NCI-H2227 treated with DMSO at 0.1 percent for 48 hours (cell line): ENCODE results near the gene RPL14.
"Not testable (repeated sequence)": the region's sequence is repeated elsewhere in the genome, so short reads cannot be mapped to it uniquely, and the experiment has no call there.

Experiments
- DNase-seq: peaks from one replicate; lab custom pipeline; 2025; lab: John Stamatoyannopoulos, UW

RPL14 gene

DNA sequence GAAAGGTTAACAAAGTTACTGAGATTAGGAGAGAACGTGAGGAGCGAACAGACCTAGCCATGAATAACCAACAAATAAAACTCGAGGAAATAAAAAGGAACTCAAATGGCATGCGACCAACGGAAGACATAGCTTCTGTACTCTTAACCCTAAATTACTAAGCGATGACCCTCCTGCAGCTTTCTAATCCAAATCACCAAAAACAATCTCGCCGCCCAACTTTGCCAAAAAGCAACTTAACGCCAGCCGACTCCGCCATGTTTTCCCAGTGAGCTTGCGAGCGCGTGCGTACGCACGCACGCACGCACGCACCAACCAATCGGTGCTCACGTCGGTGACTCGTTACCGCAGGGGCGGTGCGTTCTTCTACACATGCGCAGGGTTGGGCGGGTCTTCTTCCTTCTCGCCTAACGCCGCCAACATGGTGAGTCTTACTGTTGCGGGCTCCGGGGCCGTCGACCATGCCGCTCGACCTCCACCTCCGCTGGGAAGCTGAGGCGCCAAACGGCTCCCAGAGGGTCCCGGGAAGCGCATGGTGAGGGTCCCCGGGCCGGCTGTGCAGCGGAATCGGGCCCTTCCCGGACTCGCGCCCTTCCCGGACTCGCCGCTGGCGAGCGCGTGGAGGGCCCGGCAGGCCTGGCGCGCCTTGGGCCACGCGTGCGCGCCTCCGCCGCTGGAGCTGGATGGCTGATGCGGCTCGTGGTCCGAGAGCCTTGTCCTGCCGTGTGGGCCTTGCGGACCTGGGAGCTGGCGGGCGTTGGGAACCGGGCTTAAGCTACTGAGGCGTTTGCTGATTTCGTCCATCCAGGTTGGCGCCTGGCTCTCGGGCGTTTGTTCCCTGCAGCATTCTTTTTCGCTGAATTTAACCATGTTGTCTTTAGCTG lies at the start of gene RPL14:
Gene RPL14, plus strand, starts transcription at position 400 of the 884 bp plus-strand sequence. Its CDS starts 133 bp downstream, at position 533.
- peak; percentile 89 for DNase-seq

DNA sequence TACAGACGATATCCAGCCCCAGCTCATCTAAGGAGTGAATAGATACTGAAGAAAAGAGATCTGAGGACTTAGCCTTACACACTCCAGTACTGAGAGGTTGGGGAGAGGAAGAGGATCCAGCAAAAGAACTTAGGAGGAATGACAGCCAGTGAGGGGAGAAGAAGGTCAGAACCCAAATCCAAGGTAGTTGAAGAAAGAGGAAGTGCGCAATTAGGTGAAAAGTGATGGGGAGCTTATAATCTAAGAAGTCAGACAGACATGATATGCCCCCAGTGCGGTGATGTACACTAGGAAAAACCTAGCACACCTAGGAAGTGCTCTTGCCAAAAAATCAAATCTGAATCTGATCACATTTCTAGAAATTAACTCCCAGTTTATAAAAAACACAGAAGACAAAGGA lies 49.5 kb upstream of the RPL14 start:
- no peak for DNase-seq

DNA sequence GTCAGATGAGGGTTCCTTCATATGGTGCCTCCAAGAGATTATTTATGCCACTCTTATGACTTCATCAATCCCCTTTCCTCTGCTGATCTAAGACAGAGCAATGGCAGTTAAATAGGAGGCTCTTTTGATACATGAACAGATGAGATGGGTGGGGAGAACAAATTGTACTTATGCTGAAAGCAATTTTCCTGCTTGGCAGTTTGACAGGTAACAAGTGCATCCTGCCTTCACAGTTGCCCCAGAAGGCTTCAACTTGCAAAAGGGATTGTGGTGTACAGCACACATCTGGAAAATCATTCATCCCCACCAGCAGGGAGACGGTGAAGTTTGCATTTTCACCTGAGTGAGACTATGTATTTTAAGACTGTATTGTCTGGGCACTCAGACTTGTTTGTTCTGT lies 42.9 kb upstream of the RPL14 start:
- no peak for DNase-seq

DNA sequence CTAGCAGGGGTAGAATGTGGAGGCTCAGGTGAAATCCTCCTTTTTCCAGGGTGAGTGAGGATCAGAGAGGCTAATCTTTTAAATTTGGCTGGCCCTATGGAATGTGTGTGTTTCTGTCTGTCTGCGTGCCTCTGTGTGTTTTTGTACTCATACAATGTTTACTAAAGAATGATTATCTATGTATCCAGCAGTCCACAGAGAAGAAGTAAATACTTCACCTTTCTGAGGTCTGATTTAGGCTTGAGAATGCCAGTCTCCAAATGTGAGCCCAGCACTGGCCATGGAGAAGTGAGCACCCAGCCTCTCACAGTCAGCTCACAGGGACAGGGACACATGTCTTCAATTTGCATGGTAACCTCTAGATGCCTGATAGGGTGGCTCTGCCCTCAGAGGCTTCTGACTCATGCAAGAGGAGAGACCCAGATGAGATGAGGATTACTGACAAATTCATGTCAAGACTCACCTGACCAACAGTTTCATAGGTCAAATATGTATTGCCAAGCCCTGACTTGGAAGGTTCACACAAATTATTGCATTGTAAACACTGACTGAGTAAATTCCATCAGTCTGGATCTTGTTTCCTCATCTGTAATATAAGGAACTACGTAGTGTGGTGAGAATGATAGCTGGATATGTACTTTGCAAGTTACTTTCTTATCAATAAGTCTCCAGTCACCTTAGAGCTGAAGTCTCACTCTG lies 39.1 kb upstream of the RPL14 start:
- no peak for DNase-seq

DNA sequence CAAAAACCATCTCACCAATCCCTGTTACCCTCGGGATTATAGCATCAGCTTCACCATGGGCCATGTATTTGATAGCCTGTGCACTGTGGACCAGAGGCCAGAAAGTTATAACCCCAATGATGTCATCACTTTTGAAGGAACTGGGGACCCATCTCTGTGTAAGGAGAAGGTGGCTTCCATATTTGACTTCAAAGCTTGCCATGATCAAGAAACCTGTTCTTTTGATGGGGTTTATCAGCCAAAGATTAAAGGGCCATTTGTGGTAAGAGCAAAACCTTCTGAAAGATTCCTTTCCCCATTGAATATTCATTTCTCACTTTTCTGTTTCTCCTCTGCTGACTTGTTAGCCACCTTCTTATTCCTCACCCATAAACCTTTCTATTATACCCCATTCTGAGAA lies 34.3 kb upstream of the RPL14 start:
- no peak for DNase-seq

DNA sequence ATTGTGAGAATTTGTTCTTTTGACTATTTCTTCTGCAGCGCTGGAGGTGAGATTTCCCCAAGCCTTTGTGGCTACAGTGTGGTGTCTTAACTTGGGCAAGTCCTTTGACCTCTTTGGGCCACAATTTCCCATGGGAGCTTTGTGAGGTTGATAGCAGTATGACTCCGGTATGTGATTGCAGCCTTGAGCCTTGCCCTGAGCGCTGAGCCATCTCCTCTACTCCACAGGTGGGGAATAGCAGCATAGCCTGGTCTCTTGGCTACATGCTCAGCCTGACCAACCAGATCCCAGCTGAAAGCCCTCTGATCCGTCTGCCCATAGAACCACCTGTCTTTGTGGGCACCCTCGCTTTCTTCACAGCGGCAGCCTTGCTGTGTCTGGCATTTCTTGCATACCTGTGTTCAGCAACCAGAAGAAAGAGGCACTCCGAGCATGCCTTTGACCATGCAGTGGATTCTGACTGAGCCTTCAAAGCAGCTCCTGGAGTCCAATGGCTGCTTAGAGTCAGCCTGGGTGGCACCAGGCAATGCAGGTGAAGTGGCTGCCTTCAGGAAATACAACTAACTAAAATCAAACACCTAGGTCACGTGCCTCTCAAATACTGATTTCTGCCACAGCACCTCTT lies 30.0 kb upstream of the RPL14 start:
- DNase-seq, result no peak

DNA sequence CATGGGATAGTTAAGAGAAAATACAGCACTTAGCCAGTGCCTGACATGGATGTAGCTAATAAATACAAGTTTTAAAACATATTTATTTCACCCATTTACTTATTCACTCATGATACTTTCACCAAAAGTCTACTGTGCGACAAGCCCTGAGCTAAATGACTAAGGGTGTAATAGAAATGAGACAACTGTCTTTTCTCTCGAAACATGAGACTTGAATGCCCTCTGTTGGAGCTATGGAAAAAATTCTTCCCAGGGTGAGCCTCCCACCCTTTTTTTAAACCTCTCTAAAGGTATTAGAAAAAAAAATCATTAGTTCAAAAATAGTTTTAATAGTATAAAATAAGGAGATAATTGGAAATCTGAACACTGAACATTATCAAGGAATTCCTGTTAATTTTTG lies 24.3 kb upstream of the RPL14 start:
- no peak for DNase-seq

DNA sequence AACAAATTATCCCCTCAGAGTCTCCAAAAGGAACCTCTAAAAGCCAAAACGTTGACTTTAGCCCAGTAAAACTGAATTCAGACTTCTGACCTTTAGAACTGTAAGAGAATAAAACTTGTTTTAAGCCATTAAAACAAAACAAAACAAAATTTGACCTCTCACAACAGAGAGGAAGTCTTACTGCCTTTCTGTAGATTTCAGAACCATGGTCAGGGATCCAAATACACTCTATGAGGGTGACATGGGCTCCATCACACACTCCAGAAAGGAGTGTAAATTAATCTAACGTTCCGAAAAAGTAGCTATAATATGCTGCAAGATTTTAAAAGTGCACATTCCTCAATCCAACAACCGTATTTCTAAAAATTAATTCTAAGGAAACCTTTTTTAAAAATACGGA lies 19.2 kb upstream of the RPL14 start:
- no peak for DNase-seq

DNA sequence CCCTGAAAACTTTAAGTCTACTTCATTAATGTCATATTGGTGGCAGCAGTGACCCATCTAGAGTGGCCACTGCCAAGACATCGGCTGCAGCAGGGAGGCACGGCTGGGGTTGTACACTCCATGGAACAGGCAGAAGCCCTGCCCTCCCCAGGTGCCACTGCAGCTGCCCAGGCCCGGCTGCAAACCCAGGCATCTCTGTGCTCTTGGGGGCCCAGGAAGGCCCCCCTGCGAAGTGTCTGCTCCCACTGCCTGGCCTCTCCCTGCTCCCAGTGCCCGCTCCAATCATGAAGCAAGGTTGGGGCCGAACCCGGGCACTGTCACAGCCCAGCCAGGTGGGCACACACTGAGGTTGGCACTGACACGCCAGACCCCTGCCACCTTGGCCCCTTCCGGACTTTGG lies 12.1 kb upstream of the RPL14 start:
- DNase-seq, result no peak

DNA sequence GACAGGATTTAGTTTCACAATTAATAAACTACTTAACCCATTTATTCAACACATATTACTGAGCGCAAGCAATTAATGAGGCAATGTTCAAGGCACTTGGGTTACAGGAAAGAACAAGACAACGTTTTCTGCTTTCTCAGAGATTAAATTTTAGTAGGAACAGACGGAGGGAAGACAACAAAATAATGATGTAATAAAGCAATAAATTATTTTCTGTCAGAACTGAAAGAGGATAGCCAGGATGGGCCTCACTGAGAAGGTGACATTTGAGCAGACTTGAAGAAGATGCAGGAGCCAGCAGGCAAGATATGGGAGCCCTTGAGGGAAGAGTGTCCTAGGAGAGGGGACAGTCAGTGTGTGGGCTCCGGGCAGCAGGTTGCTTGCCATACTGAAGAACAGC lies 11.3 kb upstream of the RPL14 start:
- no peak for DNase-seq

DNA sequence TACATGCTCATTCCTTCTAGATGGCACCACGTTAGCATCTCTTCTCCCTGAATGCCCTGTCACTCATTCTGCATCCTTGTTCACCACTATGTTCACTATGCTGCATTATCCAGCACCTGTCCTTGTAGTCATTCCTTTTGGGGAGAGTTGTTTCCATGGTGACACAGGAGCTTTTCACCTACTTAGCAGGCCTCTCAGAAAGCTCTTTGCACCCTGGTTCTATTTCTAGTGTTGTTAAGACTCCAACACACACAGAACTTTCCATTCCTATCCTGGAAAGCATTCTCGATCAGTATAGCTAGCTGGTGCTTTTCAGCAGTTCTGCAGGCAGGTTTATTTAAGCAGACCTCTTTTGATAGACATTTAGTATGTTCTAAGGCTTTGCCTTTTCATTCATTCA lies 6.7 kb upstream of the RPL14 start:
- DNase-seq, result no peak

DNA sequence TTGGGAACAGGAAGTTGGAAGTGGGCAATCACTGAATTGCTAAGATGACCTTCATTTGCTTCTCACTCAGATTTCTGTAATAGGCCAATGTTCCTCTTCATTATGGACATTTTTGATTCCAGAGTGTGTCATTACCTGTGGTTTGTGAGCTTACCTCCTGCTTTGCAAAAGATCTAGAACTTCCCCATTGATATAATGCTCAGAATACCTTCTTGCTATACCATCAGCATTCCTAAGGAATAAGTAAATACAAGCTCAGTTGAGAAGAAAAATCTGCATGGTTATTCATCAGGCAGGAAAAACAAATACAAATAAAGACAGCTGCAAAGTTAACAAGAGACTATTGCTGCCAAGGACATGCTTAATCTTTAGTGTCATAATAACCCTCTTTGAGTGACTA lies 5.6 kb upstream of the RPL14 start:
- no peak for DNase-seq

DNA sequence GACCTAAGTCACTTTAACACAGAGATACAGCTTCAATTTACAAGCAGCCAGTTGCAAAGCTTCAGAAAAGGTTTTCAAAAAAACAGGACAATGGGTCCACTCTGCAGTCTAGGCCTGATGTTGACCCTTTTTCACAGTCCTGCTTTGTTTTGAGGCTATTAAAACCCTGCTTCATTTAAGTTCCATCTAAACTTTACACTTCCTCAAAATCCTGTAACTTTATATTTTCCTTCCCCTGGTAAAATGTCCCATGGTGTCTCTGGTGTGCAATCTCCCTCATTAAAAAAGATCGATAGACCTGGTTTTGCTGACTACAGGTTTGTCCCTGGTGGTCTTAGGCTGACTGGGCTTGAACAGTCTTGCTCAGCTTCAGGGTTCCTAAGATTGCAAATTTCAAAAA lies 5.1 kb upstream of the RPL14 start:
- no peak for DNase-seq

DNA sequence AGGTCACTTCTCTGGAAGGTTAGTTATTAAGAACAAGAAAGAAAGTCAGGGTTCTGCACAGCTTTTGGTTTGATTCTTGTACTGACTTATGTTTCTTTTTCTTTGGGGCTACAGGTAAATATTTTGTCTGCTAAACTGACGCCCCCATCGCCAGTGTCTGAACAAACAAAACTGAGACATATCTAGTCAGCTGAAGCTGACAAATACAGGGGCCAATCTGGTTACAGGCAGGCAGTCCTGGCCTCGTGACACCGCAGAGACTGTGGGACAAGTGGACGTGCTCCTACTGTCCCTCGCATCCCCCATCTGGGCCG lies 4.6 kb upstream of the RPL14 start:
- no peak for DNase-seq

DNA sequence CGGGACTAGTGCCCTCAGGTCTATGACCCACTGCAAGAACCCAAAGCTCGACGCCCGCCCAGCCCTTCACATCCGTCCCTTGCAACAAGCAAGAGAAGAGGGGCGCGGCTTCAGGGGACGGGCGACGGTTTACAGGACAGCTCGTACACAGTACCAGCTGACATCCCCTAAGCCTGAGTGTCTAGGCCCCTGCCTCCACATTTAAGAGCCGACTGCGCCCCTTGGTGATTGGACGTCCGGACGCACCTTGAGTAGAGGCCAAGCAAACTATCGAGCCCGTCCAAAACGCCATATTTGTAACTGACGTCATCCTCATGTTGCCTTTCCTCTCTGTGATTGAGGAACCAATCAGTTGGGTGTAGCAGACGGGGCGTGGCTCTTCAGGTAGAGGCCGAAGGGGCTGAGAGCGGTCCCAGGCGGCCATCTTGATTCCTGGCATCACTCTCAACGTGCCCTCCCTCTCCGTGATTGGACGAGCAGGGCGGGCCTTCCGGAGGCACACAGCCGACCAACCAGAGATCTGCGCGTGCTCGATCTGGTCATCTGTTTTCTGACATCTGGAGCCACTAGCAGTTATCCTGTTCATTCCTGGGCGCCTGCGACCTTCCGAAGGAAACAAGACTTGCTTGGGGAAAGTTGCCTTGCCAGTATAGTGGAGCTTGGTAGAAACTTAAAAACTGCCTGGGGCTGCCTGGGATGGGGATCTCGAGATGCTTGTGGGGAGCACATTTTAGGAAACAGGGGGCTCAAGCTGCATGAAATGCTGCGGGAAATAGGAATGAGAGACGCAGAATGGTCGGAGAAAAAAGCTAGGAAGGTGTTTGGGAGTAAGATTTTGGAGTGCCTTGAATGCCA lies 4.0 kb upstream of the RPL14 start:
- peak; percentile 95 for DNase-seq

DNA sequence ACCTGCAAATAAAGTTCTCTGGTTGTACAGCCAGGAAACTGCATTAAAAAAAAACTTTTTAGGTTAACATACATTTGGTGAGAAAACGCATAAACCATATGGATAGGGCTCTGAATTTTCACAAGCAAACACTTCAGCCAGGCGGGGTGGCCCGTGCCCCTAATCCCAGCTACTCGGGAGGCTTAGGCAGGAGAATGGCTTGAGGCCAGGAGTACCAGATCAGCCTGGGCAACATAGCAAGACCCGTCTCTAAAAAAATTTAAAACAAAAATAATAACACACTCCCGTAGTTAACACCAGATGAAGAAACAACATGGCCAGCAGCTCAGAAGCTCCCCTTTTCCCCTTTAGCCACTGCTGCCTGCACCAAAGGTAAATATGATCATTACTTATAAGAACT lies 3.2 kb upstream of the RPL14 start:
- DNase-seq, result no peak

DNA sequence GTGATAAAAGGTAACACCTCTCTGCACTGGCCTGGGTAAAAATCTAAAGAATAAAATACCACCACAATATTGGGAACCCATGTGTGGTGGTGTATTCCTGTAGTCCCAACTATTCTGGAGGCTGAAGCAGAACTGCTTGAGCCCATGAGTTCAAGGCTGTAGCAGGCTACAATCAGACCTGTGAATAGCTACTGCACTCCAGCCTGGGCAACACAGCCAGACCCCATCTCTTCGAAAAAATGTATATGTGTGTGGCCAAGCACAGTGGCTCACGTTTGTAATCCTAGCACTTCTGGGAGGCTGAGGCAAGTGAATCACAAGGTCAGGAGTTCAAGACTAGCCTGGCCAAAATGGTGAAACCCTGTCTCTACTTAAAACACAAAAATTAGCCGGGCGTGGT lies 1.8 kb upstream of the RPL14 start:
- DNase-seq, result no peak

DNA sequence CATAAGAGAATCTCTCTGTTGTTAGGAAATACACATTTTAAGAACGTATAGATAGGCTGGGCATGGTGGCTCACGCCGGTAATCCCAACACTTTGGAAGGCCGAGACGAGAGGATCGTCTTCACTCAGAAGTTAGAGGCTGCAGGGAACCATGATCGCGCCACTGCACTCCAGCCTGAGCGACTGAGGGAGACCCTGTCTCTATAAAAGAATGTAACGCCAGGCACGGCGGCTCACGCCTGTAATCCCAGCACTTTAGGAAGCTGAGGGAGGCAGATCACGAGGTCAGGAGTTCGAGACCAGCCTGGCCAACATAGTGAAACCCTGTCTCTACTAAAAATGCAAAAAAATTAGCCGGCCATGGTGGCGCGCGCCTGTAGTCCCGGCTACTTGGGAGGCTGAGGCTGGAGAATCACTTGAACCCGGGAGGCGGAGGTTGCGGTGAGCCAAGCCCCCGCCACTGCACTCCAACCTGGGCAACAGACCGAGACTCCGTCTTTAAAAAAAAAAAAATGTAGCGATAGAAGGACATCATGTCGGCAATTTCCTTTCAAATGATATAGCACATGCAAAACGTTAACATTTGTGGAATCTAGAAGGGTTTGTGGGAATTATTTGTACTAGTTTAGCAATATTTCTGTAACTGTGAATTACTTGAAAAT lies 730 bp upstream of the RPL14 start:
- DNase-seq, result no peak

DNA sequence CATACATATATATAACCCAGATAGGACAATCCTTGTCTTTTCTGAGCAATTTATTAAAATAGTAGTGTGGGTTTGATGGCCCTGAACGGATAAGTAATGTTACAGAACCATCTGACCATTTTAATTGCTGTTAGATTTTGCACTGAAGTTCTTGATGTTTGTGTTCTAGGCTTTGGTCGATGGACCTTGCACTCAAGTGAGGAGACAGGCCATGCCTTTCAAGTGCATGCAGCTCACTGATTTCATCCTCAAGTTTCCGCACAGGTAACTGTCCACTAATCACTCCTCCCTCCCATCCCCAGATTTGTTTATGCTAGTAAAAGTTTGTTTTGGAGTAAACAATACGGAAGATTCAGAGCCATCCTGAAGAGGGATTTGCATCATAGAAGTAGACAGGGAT lies 1.3 kb downstream of the RPL14 start:
- DNase-seq, result no peak

DNA sequence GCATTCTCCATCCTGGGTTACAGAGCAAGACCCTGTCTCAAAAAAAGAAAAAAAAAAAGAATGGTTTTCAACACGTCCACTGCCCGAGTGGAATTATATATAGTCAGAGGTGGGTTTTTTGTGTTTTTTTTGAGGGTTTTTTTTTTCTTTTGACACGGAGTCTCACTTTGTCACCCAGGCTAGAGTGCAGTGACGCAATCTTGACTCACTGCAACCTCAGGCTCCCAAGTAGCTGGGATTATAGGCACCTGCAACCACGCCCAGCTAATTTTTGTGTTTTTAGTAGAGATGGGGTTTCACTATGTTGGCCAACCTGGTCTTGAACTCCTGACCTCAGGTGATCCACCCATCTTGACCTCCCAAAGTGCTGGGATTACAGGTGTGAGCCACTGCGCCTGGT lies 3.3 kb downstream of the RPL14 start:
- DNase-seq, result not testable (repeated sequence)

DNA sequence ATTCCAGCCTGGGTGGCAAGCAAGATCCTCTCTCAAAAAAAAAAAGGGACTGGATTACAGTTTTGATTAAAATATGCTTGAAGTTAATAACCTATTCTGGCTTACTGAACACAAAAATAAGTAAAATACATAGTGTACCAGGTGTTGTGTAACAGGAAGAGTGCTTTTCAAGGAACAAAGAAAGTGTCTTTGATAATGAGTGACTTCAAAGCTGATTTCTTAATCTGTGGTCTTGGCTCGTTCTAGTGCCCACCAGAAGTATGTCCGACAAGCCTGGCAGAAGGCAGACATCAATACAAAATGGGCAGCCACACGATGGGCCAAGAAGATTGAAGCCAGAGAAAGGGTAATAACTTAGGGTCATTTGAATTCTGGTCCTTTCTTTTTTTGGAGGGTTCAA lies 4.0 kb downstream of the RPL14 start:
- DNase-seq, result no peak

DNA sequence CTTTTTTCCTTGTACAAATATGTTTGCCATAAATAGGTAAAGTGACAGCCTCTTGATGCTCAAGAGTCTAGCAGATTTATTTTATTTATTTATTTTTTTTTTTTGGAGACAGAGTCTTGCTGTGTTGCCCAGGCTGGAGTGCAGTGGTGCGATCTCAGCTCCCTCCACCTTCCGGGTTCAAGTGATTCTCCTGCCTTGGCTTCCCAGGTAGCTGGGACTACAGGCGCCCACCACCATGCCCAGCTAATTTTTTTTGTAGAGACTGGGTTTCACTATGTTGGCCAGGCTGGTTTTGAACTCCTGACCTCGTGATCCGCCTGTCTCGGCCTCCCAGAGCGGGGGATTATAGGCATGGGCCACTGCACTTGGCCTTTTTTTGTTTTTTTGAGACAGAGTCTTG lies 5.7 kb downstream of the RPL14 start:
- not testable (repeated sequence) for DNase-seq
